Measurements from ENCODE around the gene CC2D1A. TPM values are rescaled to one million over a fixed set of nuclear protein-coding genes. Genes with fewer than 3 reads are reported as not detected.
"Not testable (repeated sequence)": the region's sequence is repeated elsewhere in the genome, so short reads cannot be mapped to it uniquely, and the experiment has no call there.

Gene CC2D1A
- total RNA-seq, 1 donor from 2014 or later, result 22.6 TPM

- Mint-ChIP-seq H3K9me3 (ENCODE audit: unreplicated experiment) (no peaks in the 10 kb centered on the region), H3K4me1 (ENCODE audit: low read depth, unreplicated experiment) (peaks cover 3% of the 10 kb centered on the region), H3K4me3 (ENCODE audit: unreplicated experiment) (no peak overlapping the region), H3K27me3 (ENCODE audit: low read depth, unreplicated experiment) (no peaks in the 10 kb centered on the region), H3K36me3 (ENCODE audit: low read depth, unreplicated experiment) (peaks cover 23% of the 10 kb centered on the region), H3K27ac (ENCODE audit: unreplicated experiment) (no peak overlapping the region)
- Histone ChIP-seq H4K20me1 (ENCODE audit: insufficient read depth, low read length) (no peaks in the 10 kb centered on the region), H3K27ac (ENCODE audit: low read depth, low read length) (no peak overlapping the region), H3K4me1 (ENCODE audit: insufficient read depth, low read length) (peaks cover 5% of the 10 kb centered on the region), H3K79me2 (ENCODE audit: insufficient read depth, low read length) (no peaks in the 10 kb centered on the region), H3K9me3 (ENCODE audit: insufficient read depth, low read depth, low read length) (no peaks in the 10 kb centered on the region), H2AFZ (ENCODE audit: low read depth, low read length) (no peak overlapping the region), H3K4me2 (ENCODE audit: low read length) (no peak overlapping the region), H3K36me3 (ENCODE audit: insufficient read depth, low read length) (no peaks in the 10 kb centered on the region), H3K9ac (ENCODE audit: low read length) (no peak overlapping the region), H3K27me3 (ENCODE audit: insufficient read depth, low read length) (no peaks in the 10 kb centered on the region), H3K4me3 (ENCODE audit: insufficient read depth, low read depth, low read length) (no peak overlapping the region)
- FAIRE-seq (no peak), DNase-seq (ENCODE audit: low read depth) (no peak)
- TF ChIP-seq CTCF (IDR thresholded peaks at IDR 0.05; ENCODE audit: insufficient read depth, low read depth, low read length) (no peak), EZH2 (IDR thresholded peaks at IDR 0.05; ENCODE audit: insufficient read depth, low read length) (no peak)
These were observed 60.1 kb downstream of the CC2D1A start for GRCh38 chr19:13965926-13966683.

GRCh38 chr19:13966684-13967128, 60.7 kb downstream of the CC2D1A start:
- Histone ChIP-seq H3K9me3 (ENCODE audit: insufficient read depth, low read depth, low read length) (no peaks in the 10 kb centered on the region), H3K36me3 (ENCODE audit: insufficient read depth, low read length) (no peaks in the 10 kb centered on the region), H3K4me3 (ENCODE audit: insufficient read depth, low read depth, low read length) (no peak overlapping the region), H3K79me2 (ENCODE audit: insufficient read depth, low read length) (no peaks in the 10 kb centered on the region), H3K4me2 (ENCODE audit: low read length) (no peak overlapping the region), H3K9ac (ENCODE audit: low read length) (no peak overlapping the region), H3K27me3 (ENCODE audit: insufficient read depth, low read length) (no peaks in the 10 kb centered on the region), H4K20me1 (ENCODE audit: insufficient read depth, low read length) (no peaks in the 10 kb centered on the region), H2AFZ (ENCODE audit: low read depth, low read length) (no peak overlapping the region), H3K27ac (ENCODE audit: low read depth, low read length) (no peak overlapping the region), H3K4me1 (ENCODE audit: insufficient read depth, low read length) (peaks cover 5% of the 10 kb centered on the region)
- Mint-ChIP-seq H3K4me3 (ENCODE audit: unreplicated experiment) (no peak overlapping the region), H3K9me3 (ENCODE audit: unreplicated experiment) (no peaks in the 10 kb centered on the region), H3K4me1 (ENCODE audit: low read depth, unreplicated experiment) (no peaks in the 10 kb centered on the region), H3K27ac (ENCODE audit: unreplicated experiment) (no peak overlapping the region), H3K36me3 (ENCODE audit: low read depth, unreplicated experiment) (peaks cover 20% of the 10 kb centered on the region), H3K27me3 (ENCODE audit: low read depth, unreplicated experiment) (no peaks in the 10 kb centered on the region)
- FAIRE-seq (no peak), DNase-seq (ENCODE audit: low read depth) (no peak)
- TF ChIP-seq CTCF (IDR thresholded peaks at IDR 0.05; ENCODE audit: insufficient read depth, low read depth, low read length) (no peak), EZH2 (IDR thresholded peaks at IDR 0.05; ENCODE audit: insufficient read depth, low read length) (no peak)

DNA sequence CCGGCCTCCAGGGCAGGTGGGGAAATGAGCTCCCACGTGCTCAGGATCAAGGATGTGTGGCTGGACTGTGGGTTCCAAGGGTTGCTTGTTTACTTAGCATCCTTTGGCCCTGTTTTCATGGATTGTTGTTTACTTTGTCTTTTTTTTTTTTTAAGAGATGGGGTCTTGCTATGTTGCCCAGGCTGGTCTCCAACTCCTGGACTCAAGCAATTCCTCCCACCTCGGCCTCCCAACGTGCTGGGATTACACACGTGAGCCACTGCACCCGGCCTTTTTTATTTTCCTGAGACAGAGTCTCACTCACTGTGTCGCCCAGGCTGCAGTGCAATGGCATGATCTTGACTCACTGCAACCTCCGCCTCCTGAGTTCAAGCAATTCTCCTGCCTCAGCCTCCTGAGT, 61.2 kb downstream of the CC2D1A start:
- not testable (repeated sequence) for H3K9me3 ChIP-seq (ENCODE audit: insufficient read depth, low read depth, low read length); H3K27me3 Mint-ChIP-seq (ENCODE audit: low read depth, unreplicated experiment); H3K4me2 ChIP-seq (ENCODE audit: low read length); H3K9ac ChIP-seq (ENCODE audit: low read length); H2AFZ ChIP-seq (ENCODE audit: low read depth, low read length); DNase-seq (ENCODE audit: low read depth); H3K36me3 ChIP-seq (ENCODE audit: insufficient read depth, low read length); H3K4me1 ChIP-seq (ENCODE audit: insufficient read depth, low read length); H3K27me3 ChIP-seq (ENCODE audit: insufficient read depth, low read length); H3K9me3 Mint-ChIP-seq (ENCODE audit: unreplicated experiment); H3K4me1 Mint-ChIP-seq (ENCODE audit: low read depth, unreplicated experiment); H4K20me1 ChIP-seq (ENCODE audit: insufficient read depth, low read length); H3K27ac Mint-ChIP-seq (ENCODE audit: unreplicated experiment); H3K4me3 Mint-ChIP-seq (ENCODE audit: unreplicated experiment); H3K79me2 ChIP-seq (ENCODE audit: insufficient read depth, low read length); FAIRE-seq; H3K4me3 ChIP-seq (ENCODE audit: insufficient read depth, low read depth, low read length); H3K27ac ChIP-seq (ENCODE audit: low read depth, low read length)
- peaks cover 19% of the 10 kb centered on the region for H3K36me3 Mint-ChIP-seq (ENCODE audit: low read depth, unreplicated experiment)

All from astrocyte (in vitro differentiated cells and primary cell).